Hematopoietic multipotent progenitor cell treated with erythropoietin and hydrocortisone succinate and interleukin-3 and kit ligand, for 8 days (in vitro differentiated cells): ENCODE data around the gene POLN.

Experiments used
- DNase-seq: peaks from one replicate; pipeline ENCODE4 v3.0.0-alpha.2; 2015

Gene POLN

GRCh38 chr4:2103127-2103842, 138.6 kb downstream of the POLN start:
- DNase-seq, result no peak

GRCh38 chr4:2102045-2102883, 139.7 kb downstream of the POLN start:
- DNase-seq, result no peak

- no peak for DNase-seq
These were observed 140.4 kb downstream of the POLN start for GRCh38 chr4:2101346-2102044.

GRCh38 chr4:2096073-2096609, 145.8 kb downstream of the POLN start:
- no peak for DNase-seq

GRCh38 chr4:2095236-2096072, 146.5 kb downstream of the POLN start:
- DNase-seq, result no peak

GRCh38 chr4:2094545-2094944, 147.4 kb downstream of the POLN start:
- DNase-seq, result no peak

- DNase-seq, result no peak
These were observed 148.7 kb downstream of the POLN start for GRCh38 chr4:2093265-2093664.

GRCh38 chr4:2092669-2093053, 149.3 kb downstream of the POLN start:
- DNase-seq, result no peak

GRCh38 chr4:2091990-2092668, 149.8 kb downstream of the POLN start:
- DNase-seq, result no peak

GRCh38 chr4:2090642-2091041, 151.3 kb downstream of the POLN start:
- DNase-seq, result no peak

- DNase-seq, result no peak
These were observed 152.7 kb downstream of the POLN start for GRCh38 chr4:2089222-2089621.

GRCh38 chr4:2087170-2087569, 154.8 kb downstream of the POLN start:
- DNase-seq, result no peak

- no peak for DNase-seq
These were observed 156.4 kb downstream of the POLN start for GRCh38 chr4:2085496-2085901.

- DNase-seq, result no peak
These were observed 157.6 kb downstream of the POLN start for GRCh38 chr4:2084316-2084715.

GRCh38 chr4:2083826-2084160, 158.1 kb downstream of the POLN start:
- no peak for DNase-seq

GRCh38 chr4:2083116-2083825, 158.7 kb downstream of the POLN start:
- DNase-seq, result no peak

GRCh38 chr4:2082627-2083026, 159.3 kb downstream of the POLN start:
- DNase-seq, result no peak

- DNase-seq, result no peak
These were observed 159.8 kb downstream of the POLN start for GRCh38 chr4:2082118-2082517.

GRCh38 chr4:2081540-2081939, 160.4 kb downstream of the POLN start:
- no peak for DNase-seq

- no peak for DNase-seq
These were observed 161.3 kb downstream of the POLN start for GRCh38 chr4:2080429-2081300.
